Subcutaneous preadipocyte (primary cell): ENCODE data around the gene WAC. TPM values are rescaled to one million over a fixed set of nuclear protein-coding genes. Genes with fewer than 3 reads are reported as not detected.

ENCODE experiments used
- small RNA-seq: library from RNA; depleted of rRNA; stranded (forward); fragments of <200 nt; gene quantifications from one replicate; pipeline ENCODE3, GENCODE V24; 2012
- total RNA-seq: library from RNA; depleted of rRNA; stranded (reverse); fragments of >200 nt; gene quantifications from 2 replicates; pipeline ENCODE4 v1.2.3, GENCODE V29; 2012

Gene WAC, protein sequence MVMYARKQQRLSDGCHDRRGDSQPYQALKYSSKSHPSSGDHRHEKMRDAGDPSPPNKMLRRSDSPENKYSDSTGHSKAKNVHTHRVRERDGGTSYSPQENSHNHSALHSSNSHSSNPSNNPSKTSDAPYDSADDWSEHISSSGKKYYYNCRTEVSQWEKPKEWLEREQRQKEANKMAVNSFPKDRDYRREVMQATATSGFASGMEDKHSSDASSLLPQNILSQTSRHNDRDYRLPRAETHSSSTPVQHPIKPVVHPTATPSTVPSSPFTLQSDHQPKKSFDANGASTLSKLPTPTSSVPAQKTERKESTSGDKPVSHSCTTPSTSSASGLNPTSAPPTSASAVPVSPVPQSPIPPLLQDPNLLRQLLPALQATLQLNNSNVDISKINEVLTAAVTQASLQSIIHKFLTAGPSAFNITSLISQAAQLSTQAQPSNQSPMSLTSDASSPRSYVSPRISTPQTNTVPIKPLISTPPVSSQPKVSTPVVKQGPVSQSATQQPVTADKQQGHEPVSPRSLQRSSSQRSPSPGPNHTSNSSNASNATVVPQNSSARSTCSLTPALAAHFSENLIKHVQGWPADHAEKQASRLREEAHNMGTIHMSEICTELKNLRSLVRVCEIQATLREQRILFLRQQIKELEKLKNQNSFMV
- 66.5 and 73.3 TPM in 2 replicates for total RNA-seq

GRCh38 chr10:28532337-28533185 is at the start of gene WAC:
Gene WAC, plus strand, starts transcription at chr10:28533118. Its CDS starts 462 bp downstream, at chr10:28533580.

Small RNAs within 50 kb of the gene (small RNA-seq; reads per million reads assigned to genes)
- gene RNU4ATAC6P = not detected
- gene RNU6-1067P = not detected

Other genes with a start within 250 kb of the WAC start
- gene MPP7, start 230.1 kb upstream of the WAC start, total RNA-seq = under 0.01 TPM in 2 replicates
- gene BAMBI, start 144.4 kb downstream of the WAC start, total RNA-seq = 0.37 and 1.2 TPM in 2 replicates